Anterior cingulate cortex (tissue), 58 donors: ENCODE results near the gene RYR2.

ENCODE experiments used
- DNase-seq, 58 donors: peaks; one replicate each; lab custom pipeline; 2025; lab: John Stamatoyannopoulos, UW

The RYR2 gene

GRCh38 chr1:237749122-237749521 is 707.1 kb downstream of the RYR2 start:
- DNase-seq, result no peak

GRCh38 chr1:237751090-237751489 is 709.1 kb downstream of the RYR2 start:
- DNase-seq, result no peak

- DNase-seq, result no peak
Measured at GRCh38 chr1:237754627-237755026, 712.6 kb downstream of the RYR2 start.

GRCh38 chr1:237756304-237756967 is 714.5 kb downstream of the RYR2 start:
- DNase-seq, result no peak

- no peak for DNase-seq
Measured at GRCh38 chr1:237759377-237759776, 717.4 kb downstream of the RYR2 start.

GRCh38 chr1:237760951-237761350 is 719.0 kb downstream of the RYR2 start:
- DNase-seq, result no peak

- no peak for DNase-seq
Measured at GRCh38 chr1:237763137-237763536, 721.2 kb downstream of the RYR2 start.

- DNase-seq, result no peak
Measured at GRCh38 chr1:237763751-237764150, 721.8 kb downstream of the RYR2 start.

- DNase-seq, result no peak
Measured at GRCh38 chr1:237769916-237770315, 727.9 kb downstream of the RYR2 start.

GRCh38 chr1:237772009-237772408 is 730.0 kb downstream of the RYR2 start:
- DNase-seq, result no peak

- DNase-seq, result no peak
Measured at GRCh38 chr1:237774246-237774645, 732.3 kb downstream of the RYR2 start.

GRCh38 chr1:237779356-237779755 is 737.4 kb downstream of the RYR2 start:
- no peak for DNase-seq

- no peak for DNase-seq
Measured at GRCh38 chr1:237786066-237786719, 744.2 kb downstream of the RYR2 start.

GRCh38 chr1:237788069-237788468 is 746.1 kb downstream of the RYR2 start:
- no peak for DNase-seq

GRCh38 chr1:237789619-237790018 is 747.6 kb downstream of the RYR2 start:
- no peak for DNase-seq

GRCh38 chr1:237791592-237791991 is 749.6 kb downstream of the RYR2 start:
- no peak for DNase-seq

- DNase-seq, result no peak
Measured at GRCh38 chr1:237792149-237792548, 750.2 kb downstream of the RYR2 start.

GRCh38 chr1:237792726-237793125 is 750.7 kb downstream of the RYR2 start:
- DNase-seq, result no peak

- DNase-seq, result no peak
Measured at GRCh38 chr1:237794071-237794470, 752.1 kb downstream of the RYR2 start.

- no peak for DNase-seq
Measured at GRCh38 chr1:237795558-237795957, 753.6 kb downstream of the RYR2 start.

- DNase-seq, result peak in 28 of 58 donors; percentile 1 to 51 (median 10)
Measured at GRCh38 chr1:237799762-237800474, 757.9 kb downstream of the RYR2 start.

GRCh38 chr1:237804516-237804915 is 762.5 kb downstream of the RYR2 start:
- no peak for DNase-seq
